ENCODE measurements around the gene PSMB7. TPM values are rescaled to one million over a fixed set of nuclear protein-coding genes. Genes with fewer than 3 reads are reported as not detected.
A peak's percentile ranks its signal among the peaks of the same experiment; 100 is the strongest.

PSMB7 gene
- total and polyA plus RNA-seq, 2 of the 4 experiments (the other 2 are of a cell fraction) = 340 to 430 TPM

DNA sequence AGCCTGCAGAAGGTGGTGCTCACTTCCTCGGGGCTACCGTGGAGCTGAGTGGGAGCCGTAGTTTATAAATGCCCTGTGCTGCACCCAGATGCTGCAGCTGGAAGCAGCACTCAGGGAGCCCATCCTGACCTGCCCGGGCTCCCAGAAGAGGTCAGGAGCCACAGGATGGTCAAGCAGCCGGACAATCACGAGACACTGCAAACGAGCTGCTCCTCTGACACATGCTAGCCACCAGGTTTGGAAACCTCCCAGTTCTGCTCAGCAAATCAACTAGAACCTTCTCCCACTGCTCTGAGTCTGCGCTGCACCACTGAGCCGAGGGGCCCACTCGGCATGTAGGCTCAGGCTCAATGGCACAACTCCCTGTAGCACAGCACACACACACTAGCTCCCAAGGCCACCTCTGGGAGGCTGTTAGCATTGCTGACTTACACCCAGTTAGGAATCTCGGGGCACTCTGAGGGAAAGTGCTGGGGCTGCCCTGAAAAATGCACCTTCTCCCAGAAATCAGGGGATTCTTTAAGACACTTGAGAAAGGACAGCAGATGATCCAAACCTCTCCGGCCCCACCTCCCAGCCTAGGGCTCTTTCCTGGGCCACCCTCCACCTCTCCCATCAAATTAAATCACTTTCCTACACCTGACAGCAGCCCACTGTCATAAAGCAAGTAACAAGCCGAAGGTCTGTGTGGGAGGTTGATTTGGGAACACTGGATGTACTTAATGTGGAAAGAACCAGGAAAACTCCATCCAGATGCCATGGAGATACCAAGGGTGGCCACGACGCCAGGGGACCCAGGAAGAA is 59.1 kb downstream of the PSMB7 start:
- Histone ChIP-seq H3K4me1 (ENCODE audit: control insufficient read depth, insufficient read depth, low read length) (peaks cover 17% of the 10 kb centered on the region), H2BK5ac (ENCODE audit: low read depth, low read length, poor library complexity, severe bottlenecking) (no peak overlapping the region), H2AK5ac (ENCODE audit: low read depth, low read length) (no peak overlapping the region), H4K20me1 (ENCODE audit: insufficient read depth, low read length) (peaks cover 85% of the 10 kb centered on the region), H2AFZ (replicated peaks; ENCODE audit: low read length, poor library complexity) (no peak overlapping the region), H3K56ac (ENCODE audit: extremely low read depth, insufficient read depth, low read length) (no peak overlapping the region), H2BK120ac (ENCODE audit: low read depth, low read length) (no peak overlapping the region), H3K9me1 (ENCODE audit: insufficient read depth, low read length) (peaks cover 46% of the 10 kb centered on the region), H2BK20ac (ENCODE audit: low read depth, low read length) (no peak overlapping the region), H4K5ac (ENCODE audit: low read depth, low read length) (no peak overlapping the region), H4K91ac (ENCODE audit: insufficient read depth, low read depth, low read length) (no peak overlapping the region), H3K36me3 (ENCODE audit: control insufficient read depth, insufficient read depth, low read length) (peaks cover 60% of the 10 kb centered on the region), H3K4me2 (ENCODE audit: low read depth, low read length) (no peak overlapping the region), H3K27me3 (ENCODE audit: control insufficient read depth, insufficient read depth, low read length) (no peaks in the 10 kb centered on the region), H4K8ac (ENCODE audit: low read depth in 2 of 2, low read length in 2 of 2) (no peak overlapping the region), H3K4me3 (ENCODE audit: insufficient read depth, low read depth, low read length) (no peak overlapping the region), H3K23ac (ENCODE audit: low read depth, low read length) (no peak overlapping the region), H2BK15ac (ENCODE audit: low read depth, low read length) (no peak overlapping the region), H3K9me3 (ENCODE audit: control insufficient read depth, insufficient read depth, low read length) (no peaks in the 10 kb centered on the region), H3K18ac (ENCODE audit: low read depth, low read length) (no peak overlapping the region), H2AK9ac (replicated peaks; ENCODE audit: low read depth, low read length, poor library complexity) (peak overlapping the region; percentile 21), H3K27ac (ENCODE audit: insufficient read depth, low read length) (no peak overlapping the region), H3K4ac (ENCODE audit: low read depth, low read length) (no peak overlapping the region), H3K14ac (replicated peaks; ENCODE audit: low read depth, low read length) (no peak overlapping the region), H3K9ac (ENCODE audit: low read depth, low read length) (no peak overlapping the region), H3K79me1 (ENCODE audit: low read depth in 1 of 2, low read length in 2 of 2) (peaks cover 35 to 92% of the 10 kb centered on the region in 2 experiments)
- no TSS peak for BruUV-seq (replicated peaks)
- in situ Hi-C loops (cut with MboI; ENCODE audit: low sequenced_read_pairs) = no loop called here
- ChIA-PET CTCF (interaction anchor here (0.8 kb wide), 1 partner anchor 10 kb away, joined by 4 read pairs; no protein-coding TSS in a partner anchor), POLR2A (ENCODE audit: unreplicated experiment) (no interaction called here)
- intact Hi-C loops (cut with micrococcal nuclease) = no loop called here
- TF ChIP-seq POLR2A (IDR thresholded peaks at IDR 0.05; ENCODE audit: low read depth, low read length) = no peak
- ATAC-seq (ENCODE audit: low read depth) (no peak), DNase-seq (no peak)
- dilution Hi-C loops (cut with HindIII; ENCODE audit: low sequenced_read_pairs, unreplicated experiment) = no loop called here
- WGBS, 2 experiments (ENCODE audit: extremely low coverage in 2 of 2, insufficient read length in 1 of 2) = 100% methylated on average over 4 of the region's 15 CpGs; no CpG with 5 or more reads in 1 of the 2 experiments
